Ovary (tissue), 9 donors: ENCODE measurements around the gene HES5. TPM values are rescaled to one million over a fixed set of nuclear protein-coding genes. Genes with fewer than 3 reads are reported as not detected.

Experiments used
- DNase-seq, 5 donors: peaks; one replicate each; pipeline ENCODE4 v3.0.0-alpha.2; 2019 to 2020
- H3K27ac ChIP-seq, 2 donors: fragments of 200-600 bp; one replicate each; pipeline versions ENCODE4 v1.5.1 to v1.8.0; 2019 to 2022
- H3K27me3 ChIP-seq: fragments of 200-600 bp; one replicate; pipeline ENCODE4 v1.8.0; 2022
- H3K36me3 ChIP-seq: fragments of 200-600 bp; sonication (generic); one replicate; pipeline ENCODE4 v1.5.1; 2019
- H3K4me1 ChIP-seq: one replicate; pipeline ENCODE4 v1.8.1; 2013; ENCODE audit warnings: mild to moderate bottlenecking, moderate library complexity; ENCODE audit not compliant: insufficient read depth
- H3K4me3 ChIP-seq: fragments of 200-600 bp; sonication (generic); one replicate; pipeline ENCODE4 v1.5.1; 2017
- H3K9me3 ChIP-seq, 2 donors: fragments of 200-600 bp in 1 of 2; sonication (generic) in 1 of 2; one replicate each; pipeline versions ENCODE4 v1.5.1 to v1.8.1; 2013 to 2019; ENCODE audit warnings: mild to moderate bottlenecking in 1 of 2, moderate library complexity in 1 of 2
- CTCF ChIP-seq, 3 donors: fragments of 450-650 bp in 2 of 3; fragments of 200-600 bp in 1 of 3; IDR thresholded peaks; one replicate each; pipeline versions ENCODE4 v1.5.1 to v1.8.0; 2016 to 2022; ENCODE audit warnings: antibody characterized with exemption in 3 of 3, mild to moderate bottlenecking in 1 of 3
- EP300 ChIP-seq: sonication (generic); formaldehyde crosslinking; IDR thresholded peaks from one replicate; pipeline ENCODE4 v1.6.1; 2017; ENCODE audit warnings: antibody characterized with exemption
- POLR2A ChIP-seq: fragments of 450-650 bp; IDR thresholded peaks from one replicate; pipeline ENCODE4 v1.6.1; 2017; ENCODE audit warnings: antibody characterized with exemption, mild to moderate bottlenecking, moderate library complexity
- WGBS, 3 donors: extraction: QIAGEN DNeasy Blood & Tissue Kit in 1 of 3; methylation state at CpG; one replicate each; pipeline versions ENCODE4 v1.1.5 to v1.1.7; 2013 to 2017; 5-methylcytosine and 5-hydroxymethylcytosine counted together
- intact Hi-C, 4 donors: fragments of 100-400 bp; cut with DNase I; formaldehyde crosslinking; loops; one replicate each; pipeline versions ENCODE4 v1.11.0 to v1.15.1; 2022 to 2023
- polyA plus RNA-seq, 2 donors: library from polyadenylated mRNA; stranded (reverse); fragments of 200-250 nt in 1 of 2; fragments of 350-450 nt in 1 of 2; fragmentation: Illumina TruSeq in 1 of 2; extraction: RNeasy Lipid Tissue Mini Kit (QIAGEN cat#74804) in 1 of 2; gene quantifications; one replicate each; pipeline ENCODE4 v1.2.3, GENCODE V29; 2013 to 2014
- total RNA-seq, 7 donors: library from RNA; depleted of rRNA in 2 of 7; stranded (reverse); fragments of >200 nt in 2 of 7; fragmentation: NEBNext Ultra II Directional in 3 of 7; extraction: Animal tissue kit (Norgen Biotek cat#: 25700) in 3 of 7; gene quantifications; one replicate each; pipeline versions ENCODE4 v1.1.0 to v1.2.4, GENCODE V29; 2016 to 2023
- donor health status: DM: no; HTN: no; CAD: no; lungs with moderate emphysema.
- donor health status: DM: no; HTN: no; CAD: no.
- donor health status: Bipolar disorder and iron deficiency.
- donor health status: DM: yes; HTN: yes; CAD: no.
- donor health status: DM: no; HTN: no; CAD: no.
- donor health status: DM: yes; HTN: yes; CAD: no.

Gene HES5
- total and polyA plus RNA-seq, 9 donors, result 0.13 to 0.53 (median 0.31) TPM; not detected in 4

GRCh38 chr1:2539312-2539907 is 9.3 kb upstream of the HES5 start:
- no peaks in the 10 kb centered on the region for H3K27me3 ChIP-seq
- no peaks in the 10 kb centered on the region for H3K36me3 ChIP-seq
- intact Hi-C loops, result no loop called here
- DNase-seq, result no peak
- peaks cover under 1% of the 10 kb centered on the region for H3K4me1 ChIP-seq
- no peaks in the 10 kb centered on the region for H3K9me3 ChIP-seq
- no peak for TF ChIP-seq POLR2A
- H3K27ac ChIP-seq, result no peak overlapping the region
- 71 to 82% (median 78%) methylated on average over 12 of the region's 12 CpGs for WGBS, 3 donors
- H3K4me3 ChIP-seq, result no peak overlapping the region

- no peak overlapping the region for H3K27ac ChIP-seq
- no peaks in the 10 kb centered on the region for H3K9me3 ChIP-seq
- DNase-seq, result no peak
- H3K36me3 ChIP-seq, result no peaks in the 10 kb centered on the region
- H3K27me3 ChIP-seq, result no peaks in the 10 kb centered on the region
- no peak overlapping the region for H3K4me3 ChIP-seq
- TF ChIP-seq POLR2A (no peak), CTCF (IDR thresholded peaks at IDR 0.05) (no peak), EP300 (no peak)
- WGBS, 3 donors, result 83 to 92% (median 86%) methylated on average over 8 of the region's 8 CpGs
- intact Hi-C loops, result no loop called here
- no peaks in the 10 kb centered on the region for H3K4me1 ChIP-seq
Measured at GRCh38 chr1:2538872-2539271, 8.8 kb upstream of the HES5 start.

- H3K27me3 ChIP-seq, result no peaks in the 10 kb centered on the region
- H3K4me3 ChIP-seq, result no peak overlapping the region
- no peak overlapping the region for H3K27ac ChIP-seq
- intact Hi-C loops, result no loop called here
- WGBS, 3 donors, result 71 to 78% (median 75%) methylated on average over 4 of the region's 4 CpGs
- TF ChIP-seq POLR2A (no peak), EP300 (no peak), CTCF (IDR thresholded peaks at IDR 0.05) (no peak)
- DNase-seq, result no peak
- H3K9me3 ChIP-seq, result no peaks in the 10 kb centered on the region
- no peaks in the 10 kb centered on the region for H3K4me1 ChIP-seq
- no peaks in the 10 kb centered on the region for H3K36me3 ChIP-seq
Measured at GRCh38 chr1:2538376-2538775, 8.3 kb upstream of the HES5 start.

GRCh38 chr1:2537784-2538115 is 7.7 kb upstream of the HES5 start:
- DNase-seq, result no peak
- Histone ChIP-seq H3K4me1 (no peaks in the 10 kb centered on the region), H3K4me3 (no peak overlapping the region), H3K27ac (no peak overlapping the region), H3K27me3 (peaks cover 3% of the 10 kb centered on the region), H3K9me3 (no peaks in the 10 kb centered on the region), H3K36me3 (no peaks in the 10 kb centered on the region)
- 43 to 60% (median 60%) methylated on average over 9 of the region's 9 CpGs for WGBS, 3 donors
- no peak for TF ChIP-seq POLR2A
- no peak for TF ChIP-seq EP300
- no peak for TF ChIP-seq CTCF (IDR thresholded peaks at IDR 0.05)
- intact Hi-C loops, result no loop called here

GRCh38 chr1:2535981-2536380 is 5.9 kb upstream of the HES5 start:
- Histone ChIP-seq H3K4me1 (no peaks in the 10 kb centered on the region), H3K4me3 (no peak overlapping the region), H3K9me3 (no peaks in the 10 kb centered on the region), H3K27me3 (peaks cover 15% of the 10 kb centered on the region), H3K36me3 (no peaks in the 10 kb centered on the region), H3K27ac (no peak overlapping the region)
- TF ChIP-seq EP300 (no peak), POLR2A (no peak), CTCF (IDR thresholded peaks at IDR 0.05) (no peak)
- DNase-seq, result no peak
- intact Hi-C loops, result no loop called here
- WGBS, 3 donors, result 72 to 76% (median 75%) methylated on average over 9 of the region's 9 CpGs
